Effector CD8-positive, alpha-beta T cell (primary cell): ENCODE measurements around the gene ECHS1.

Experiments
- DNase-seq: peaks from one replicate; lab custom pipeline; 2025; lab: John Stamatoyannopoulos, UW

The ECHS1 gene

DNA sequence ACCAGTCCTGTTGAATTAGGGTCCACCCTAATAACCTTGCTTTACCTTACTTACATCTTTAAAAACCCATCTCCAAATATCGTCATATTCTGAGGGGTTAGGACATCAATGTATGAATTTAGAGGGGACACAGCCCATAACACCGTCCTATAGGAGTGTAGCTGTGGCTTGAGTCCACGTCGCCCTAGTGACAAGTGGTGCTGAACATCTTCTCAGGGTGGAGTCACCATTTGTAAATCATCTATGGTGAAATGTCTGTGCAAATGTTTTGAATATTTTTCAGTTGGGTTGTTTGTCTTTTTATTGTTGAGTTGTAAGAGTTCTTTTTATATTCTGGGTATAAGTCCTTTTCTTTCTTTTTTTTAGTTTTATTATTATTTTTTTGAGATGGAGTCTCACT lies 31.2 kb downstream of the ECHS1 start:
- no peak for DNase-seq

DNA sequence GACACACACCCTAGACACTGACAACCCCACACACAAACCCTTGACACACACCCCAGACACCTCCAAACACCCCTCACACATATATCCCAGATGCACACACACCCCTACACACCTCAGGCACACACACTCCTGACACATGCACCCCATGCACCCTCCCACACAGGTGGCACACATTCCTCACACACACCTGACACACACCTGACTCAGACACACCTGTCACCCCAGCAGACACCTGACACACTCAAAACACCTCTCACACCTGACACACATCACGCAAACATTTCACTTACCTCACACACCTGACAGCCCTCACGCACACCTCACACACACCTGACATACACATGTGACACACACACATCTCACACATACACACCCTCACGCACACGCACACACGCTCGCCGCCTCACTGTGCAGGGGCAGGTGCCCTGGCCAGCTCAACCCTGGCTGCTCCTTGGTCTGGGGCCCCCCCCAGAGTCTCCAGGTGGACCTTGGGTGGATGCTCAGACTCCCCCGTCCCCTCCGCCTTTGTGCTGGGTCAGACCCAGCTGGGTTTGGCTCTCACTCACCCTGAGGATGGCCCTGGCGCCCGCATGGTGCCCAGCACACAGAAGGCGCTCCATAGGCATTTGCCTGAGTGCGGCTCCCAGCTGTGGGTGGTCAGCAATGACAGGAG lies 33.3 kb downstream of the ECHS1 start:
- DNase-seq: no peak

DNA sequence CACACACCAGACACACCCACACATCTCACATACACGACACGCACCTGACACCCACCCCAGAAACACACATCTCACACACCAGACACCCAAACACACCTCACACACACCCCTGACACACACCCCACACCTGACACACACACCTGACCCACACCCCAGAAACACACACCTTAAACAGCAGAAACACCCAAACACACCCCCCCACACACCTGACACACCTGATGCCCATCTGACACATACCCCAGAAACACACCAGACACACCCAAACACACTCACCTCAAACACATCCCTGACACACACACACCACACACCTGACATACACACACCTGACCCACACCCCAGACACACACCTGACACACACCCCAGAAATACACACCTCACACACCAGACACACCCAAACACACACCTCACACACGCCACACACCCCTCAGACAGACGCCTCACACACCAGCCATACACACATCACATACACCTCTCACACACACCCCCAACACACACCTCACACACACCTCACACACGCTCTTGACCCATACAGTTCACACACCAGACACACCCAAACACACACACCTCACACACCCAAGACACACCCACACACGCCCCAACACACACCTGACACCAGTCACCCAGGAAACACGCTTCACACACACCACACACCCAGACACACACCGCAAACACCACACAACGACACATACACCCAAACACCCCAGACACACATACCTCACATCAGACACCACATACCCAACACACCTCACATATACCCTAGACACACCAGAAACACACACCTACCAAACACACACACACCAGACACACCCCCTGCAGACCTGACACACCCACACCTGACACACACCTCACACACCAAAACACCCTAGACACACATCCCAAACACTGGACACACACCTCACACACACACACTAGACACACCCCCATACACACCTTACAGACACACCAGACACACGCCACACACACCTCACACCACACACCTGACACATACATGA lies 34.8 kb downstream of the ECHS1 start:
- no peak for DNase-seq

DNA sequence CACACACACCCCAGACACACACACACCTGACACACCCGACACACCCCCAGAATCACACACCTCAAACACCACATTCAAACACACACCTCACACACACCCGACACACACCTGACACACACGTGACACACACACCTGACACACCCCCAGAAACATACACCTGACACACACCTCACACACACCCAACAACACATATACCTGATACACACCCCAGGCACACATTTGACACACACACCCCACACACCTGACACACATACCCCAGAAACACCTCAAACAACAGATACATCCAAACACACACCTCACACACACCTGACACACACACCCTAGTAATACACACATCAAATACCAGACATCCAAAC lies 35.8 kb downstream of the ECHS1 start:
- no peak for DNase-seq

DNA sequence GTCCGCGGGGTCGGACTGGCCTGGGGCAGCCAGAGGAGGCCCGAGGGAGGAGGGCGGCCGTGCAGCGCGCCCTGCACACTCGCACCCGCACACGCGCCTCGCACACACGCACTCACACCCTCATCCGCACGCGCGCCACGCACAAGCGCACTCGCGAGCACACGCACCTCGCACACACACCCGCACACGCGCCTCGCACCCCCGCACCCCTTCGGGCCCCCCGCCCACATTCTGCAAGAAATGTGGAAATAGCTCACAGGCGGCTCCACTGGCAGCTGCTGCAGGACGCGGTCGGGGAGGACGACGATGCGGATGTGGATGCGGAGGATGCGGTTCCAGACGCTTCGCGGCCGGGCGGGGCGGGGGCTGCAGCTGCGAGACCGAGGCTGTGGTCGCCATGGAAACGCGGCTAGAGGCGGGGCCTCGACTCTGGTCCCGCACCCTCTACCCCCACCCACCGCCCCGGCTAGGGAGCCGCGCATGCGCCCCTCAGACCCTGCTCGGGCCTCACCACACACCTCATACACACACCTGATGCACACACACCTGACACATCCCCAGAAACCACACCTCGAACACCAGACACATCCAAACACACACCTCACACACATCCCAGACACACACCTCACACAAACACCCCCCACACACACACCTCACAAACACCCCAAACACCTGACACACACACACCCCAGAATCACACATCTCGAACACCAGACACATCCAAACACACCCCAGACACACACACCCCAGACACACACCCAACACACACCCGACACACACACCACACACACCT lies 36.4 kb downstream of the ECHS1 start, which contains the start of gene CALY:
Gene CALY (minus strand): TSS at position 320 of the 793 bp plus-strand sequence. CDS start 7,907 bp downstream, outside the sequence.
- DNase-seq: peak; percentile 72

DNA sequence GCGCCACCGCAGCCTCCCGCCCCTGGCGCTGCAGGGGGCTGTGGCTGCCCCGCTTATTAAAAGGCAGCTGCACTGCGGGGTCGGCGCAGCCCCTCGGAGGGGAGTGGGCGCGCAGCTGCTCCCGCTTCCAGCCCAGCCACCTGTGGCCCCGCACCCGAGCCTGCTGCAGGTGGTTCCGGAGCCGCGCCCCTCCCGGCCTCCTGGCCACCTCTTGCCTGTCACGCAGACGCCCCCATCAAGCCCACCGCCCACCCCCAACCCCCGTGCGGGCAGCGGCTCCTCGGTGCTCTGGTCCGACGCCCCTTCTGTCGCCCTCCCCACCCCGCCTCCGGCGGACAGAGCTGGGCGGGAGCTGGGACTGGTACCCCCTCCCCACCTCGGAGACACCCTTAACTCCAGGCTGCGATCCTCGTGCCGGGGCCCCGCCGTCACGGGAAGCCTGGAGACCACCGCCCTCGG lies 37.0 kb downstream of the ECHS1 start:
- DNase-seq: no peak

DNA sequence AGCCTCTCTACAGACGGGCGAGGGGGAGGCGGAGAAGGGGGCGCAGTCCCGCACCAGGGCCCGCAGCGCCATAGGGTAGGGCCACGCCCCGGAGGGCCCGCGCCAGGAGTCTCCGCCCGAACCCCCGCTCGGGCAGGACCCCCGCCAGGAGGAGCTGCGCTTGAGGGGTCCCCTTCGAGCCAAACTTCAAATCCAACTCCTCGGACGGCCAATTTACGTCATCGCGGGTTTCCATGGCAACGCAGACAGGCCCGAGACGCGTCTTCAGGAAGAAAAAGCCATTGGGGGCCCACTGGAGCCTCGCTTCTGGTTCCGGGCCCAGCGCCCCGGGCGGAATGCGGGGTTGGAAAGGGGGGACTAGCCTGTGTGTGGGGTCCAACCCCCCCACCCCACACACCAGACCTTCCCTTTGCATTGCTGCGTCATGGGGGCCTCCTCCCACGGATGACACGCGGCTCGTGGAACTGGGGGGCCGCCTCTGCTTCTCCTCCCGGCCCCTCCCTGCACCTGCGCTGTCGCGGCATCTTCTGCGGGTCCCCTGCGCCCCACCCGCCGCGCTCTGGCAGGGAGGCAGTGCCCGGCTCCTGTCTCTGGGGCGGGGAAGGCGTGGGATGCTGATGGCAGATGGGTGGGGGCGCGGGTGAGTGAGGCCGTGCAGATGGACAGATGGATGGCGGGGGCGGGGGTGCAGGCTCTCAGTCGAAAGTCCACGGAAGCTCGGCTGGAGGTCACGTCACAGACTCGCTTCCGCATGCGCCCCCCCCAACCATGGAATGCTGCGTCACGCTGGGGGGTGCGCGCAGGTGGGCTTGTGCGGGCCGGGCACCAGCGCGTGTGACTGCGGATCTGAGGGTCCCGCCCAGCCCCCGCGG lies 37.7 kb downstream of the ECHS1 start:
- DNase-seq: peak; percentile 86

DNA sequence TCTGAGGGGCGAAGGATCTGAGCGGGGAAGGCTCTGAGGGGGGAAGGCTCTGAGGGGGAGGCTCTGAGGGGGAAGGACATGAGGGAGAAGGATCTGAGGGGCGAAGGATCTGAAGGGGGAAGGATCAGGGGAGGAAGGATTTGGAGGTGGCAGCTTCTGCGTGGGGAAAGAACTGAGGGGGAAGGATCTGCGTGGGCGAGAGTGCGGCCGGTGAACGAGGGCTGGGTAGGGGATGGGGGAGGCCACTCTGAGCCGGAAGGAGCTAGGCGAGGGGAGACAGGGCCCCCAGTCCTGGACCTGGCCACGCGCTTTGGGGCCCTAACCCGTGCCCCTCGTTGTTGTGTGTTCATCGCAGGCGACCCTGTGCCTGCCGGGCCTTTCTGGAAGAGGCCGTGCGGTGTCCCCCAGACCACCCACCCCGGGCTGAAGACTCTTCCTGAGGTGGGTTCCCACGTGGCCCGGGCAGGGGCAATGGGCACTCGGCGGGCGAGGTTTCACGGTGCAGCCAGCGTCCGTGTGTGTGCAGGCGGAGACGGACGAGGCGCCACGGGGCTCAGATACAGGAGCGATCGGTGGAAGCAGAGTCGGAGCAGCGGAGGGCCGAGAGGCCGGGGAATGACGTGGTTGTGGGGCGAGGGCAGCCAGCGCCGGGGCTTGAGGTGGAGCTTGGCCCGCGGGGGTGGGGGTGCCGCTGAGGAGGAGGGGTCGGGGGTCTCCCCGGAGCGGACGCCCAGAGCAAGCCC lies 38.5 kb downstream of the ECHS1 start:
- no peak for DNase-seq

DNA sequence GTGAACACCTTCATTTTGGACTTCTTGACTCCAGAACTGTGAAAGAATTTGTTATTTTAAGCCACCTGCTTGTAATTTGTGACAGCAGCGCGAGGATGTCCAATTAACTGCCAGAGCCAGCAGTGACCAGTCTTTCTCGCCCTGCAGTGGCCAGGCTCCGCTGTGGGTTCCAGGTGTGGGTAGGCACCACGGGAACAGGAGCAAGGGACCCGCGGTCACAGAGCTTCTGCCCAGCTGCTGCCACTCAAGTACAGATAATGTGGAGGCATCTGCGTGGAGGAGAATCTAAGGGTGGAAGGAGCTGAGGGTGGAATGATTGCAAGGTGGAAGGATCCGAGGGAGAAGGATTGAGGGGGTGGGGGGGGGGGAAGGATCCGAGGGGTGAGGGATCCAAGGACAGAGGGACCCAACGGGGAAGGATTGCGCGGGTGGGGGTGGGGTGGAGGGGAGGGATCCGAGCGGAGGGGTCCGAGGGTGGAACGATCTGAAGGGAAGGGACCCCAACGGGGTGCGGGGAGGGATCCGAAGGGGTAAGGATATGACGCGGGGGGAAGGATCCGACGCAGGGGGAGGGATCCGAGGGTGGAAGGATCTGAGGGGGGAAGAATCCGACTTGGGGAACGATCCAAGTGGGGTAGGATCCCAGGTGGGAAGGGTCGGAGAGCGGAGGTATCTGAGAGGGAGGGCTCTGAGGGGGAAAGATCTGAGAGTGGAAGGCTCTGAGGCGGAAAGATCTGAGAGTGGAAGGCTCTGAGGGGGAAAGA lies 40.0 kb downstream of the ECHS1 start:
- DNase-seq: no peak

DNA sequence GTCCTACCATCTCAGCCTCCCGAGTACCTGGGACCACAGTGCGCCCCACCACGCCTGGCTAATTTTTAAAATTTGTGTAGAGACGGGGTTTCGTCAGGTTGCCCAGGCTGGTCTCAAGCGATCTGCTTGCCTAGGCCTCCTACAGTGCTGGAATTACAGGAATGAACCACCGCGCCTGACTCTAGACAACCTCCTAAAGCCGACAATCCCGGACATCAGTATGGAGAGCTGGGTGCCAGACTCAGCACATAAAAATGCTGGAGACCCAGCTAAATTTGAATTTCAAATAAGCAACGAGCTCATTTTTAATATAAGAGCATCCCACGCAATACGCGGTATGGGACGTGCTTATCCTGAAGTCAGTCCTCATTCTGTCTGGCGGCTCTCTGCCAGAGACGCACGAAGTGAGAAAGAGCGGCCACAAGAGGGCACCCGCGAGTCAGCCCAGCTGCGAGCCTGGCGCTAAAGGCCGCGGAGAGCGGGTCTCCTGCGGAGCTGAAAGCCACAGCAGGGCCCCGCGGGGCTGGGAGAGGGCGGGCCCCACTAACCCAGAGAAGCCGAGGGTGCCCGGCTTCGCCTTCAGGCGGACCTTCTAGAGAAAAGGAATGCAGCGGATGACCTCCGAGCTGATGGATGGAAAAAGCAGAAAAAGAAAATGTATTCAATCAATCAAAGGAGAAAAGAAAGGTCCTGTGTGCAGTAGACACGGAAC lies 43.5 kb downstream of the ECHS1 start:
- DNase-seq: peak; percentile 78

DNA sequence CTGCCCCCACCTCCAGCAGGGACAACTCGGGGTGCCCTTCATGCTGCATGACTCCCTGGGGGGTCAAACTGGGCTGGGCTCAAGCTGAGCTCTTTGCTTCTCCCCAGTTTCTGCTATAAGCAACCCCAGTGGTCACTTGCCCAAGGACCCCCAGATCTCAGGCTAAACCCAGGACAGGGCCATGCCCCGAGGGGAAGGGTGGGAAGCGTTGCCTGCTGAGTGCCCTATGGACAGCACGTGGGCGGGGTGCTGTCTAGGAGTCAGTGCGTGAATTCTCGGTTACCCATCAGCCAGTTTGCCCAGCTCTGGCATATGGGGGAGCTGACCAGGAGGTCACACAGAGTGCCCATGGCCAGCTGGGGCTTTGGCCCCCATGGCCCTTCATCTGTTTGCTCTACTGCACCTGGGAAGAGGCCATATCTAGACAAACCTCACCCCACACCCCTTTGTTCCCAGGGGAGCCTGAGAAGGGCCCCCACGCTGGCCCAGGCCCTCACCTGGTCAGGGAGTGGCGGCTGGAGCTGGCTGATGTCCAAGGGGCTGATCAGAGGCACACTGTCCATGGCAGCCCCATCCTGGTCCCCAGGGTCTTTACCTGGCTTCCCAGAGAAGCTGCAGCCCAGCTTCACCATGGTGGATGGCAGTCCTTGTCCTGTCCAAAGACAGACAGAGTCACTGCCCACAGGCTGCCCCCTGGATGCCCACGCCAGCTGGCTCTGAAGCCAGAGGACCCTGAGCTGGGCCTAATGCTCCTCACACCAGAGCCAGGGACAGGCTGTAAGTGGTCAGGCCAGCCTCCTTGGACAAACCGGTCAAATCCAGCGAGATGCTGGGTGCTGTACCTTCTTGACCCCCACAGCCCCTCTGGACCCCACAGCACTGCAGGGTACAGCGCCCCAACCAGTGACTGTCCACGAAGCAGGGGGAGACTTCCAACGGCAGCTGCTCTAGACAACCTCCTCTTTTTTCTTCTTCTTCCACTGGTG lies 44.5 kb downstream of the ECHS1 start:
- DNase-seq: no peak

DNA sequence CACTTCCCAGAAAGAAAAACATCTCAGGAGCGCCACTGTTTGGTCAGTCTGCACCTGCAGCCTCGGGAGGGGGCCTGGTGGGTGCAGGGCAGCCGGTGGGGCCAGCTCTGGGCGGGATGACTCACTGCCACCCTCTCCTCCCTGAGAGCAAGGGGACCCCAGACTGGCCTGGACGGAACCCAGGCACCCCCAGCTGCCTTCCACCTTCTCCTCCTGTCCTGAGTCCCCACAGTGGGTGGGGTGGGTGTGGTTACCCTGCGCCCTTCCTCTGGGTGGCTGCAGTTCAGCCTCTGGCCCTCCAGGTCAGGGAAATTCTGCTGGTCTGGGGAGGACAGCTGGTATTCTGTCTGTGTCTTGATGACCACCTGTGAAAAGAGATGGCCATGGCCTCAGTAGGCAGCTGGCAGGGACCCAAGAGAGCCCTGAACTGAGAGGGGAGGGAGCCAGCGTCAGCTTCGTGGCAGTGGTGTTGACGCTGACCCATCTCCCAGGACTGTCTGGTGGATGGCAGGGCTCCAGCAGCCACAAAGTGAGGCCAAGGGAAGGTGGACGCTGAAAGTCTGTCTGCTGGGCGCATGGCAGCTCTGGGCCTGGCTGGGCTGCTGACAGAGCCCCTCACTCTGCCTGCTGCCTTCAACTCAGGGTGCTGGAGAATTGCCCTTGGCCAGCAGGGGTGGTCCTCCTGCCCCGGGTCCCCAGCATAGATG lies 45.4 kb downstream of the ECHS1 start:
- DNase-seq: no peak

DNA sequence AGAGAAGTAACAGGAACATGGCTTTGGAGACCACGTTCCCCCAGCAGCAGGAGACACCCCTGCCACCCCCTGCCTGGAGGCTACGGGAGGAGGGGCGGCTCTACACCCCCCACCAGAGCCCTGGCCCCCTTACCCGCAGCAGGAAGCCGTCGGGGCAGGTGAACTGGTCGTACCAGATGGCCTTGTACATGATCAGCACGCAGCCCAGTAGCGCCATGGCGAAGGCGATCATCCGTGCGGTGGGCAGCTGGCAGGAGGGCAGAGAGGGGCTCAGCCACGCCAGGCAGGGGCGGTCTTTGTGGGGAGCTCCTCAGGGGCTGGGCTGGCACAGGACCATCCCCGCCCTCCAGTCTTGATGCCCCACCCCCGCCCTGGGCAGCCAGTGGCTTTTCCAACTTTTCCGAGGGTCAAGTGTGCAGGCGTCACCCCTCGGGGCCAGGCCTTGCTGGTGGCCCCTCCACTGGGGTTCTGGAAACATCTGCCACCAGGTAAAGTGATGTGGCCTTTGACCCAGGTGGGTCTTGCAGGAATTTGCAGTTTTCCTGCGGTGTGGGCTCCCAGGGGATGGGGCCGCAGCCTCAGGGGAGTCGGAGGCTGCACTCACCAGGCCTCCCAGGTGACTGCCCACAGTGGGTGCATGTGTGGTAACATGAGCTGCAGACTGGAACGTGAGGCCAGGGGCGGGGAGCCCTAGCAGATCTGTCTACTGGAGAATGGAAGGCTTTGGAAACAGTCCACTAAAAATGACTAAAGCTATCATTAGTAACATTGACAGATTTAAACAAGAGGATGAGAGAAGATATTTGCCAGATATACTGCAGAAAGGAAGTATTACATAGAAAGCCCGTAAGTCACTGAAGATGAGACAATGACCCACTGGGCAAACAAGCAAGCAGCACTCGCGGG lies 46.2 kb downstream of the ECHS1 start:
- DNase-seq: no peak

DNA sequence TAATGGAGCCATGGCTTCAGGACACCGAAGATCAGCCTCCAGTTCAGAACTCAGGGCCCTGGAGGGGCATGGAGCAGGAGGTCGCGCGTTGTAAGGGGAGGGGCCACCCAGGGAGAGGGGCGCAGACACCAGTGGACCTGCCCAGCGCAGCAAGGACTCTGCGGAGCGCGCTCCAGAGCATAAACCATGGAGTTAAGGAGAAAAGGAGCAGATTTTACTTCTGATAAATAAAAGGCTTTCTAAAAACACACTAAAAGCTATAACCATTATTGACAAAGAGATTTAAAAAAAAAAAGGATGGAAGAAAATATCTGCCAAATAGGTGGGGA lies 47.0 kb downstream of the ECHS1 start:
- no peak for DNase-seq

DNA sequence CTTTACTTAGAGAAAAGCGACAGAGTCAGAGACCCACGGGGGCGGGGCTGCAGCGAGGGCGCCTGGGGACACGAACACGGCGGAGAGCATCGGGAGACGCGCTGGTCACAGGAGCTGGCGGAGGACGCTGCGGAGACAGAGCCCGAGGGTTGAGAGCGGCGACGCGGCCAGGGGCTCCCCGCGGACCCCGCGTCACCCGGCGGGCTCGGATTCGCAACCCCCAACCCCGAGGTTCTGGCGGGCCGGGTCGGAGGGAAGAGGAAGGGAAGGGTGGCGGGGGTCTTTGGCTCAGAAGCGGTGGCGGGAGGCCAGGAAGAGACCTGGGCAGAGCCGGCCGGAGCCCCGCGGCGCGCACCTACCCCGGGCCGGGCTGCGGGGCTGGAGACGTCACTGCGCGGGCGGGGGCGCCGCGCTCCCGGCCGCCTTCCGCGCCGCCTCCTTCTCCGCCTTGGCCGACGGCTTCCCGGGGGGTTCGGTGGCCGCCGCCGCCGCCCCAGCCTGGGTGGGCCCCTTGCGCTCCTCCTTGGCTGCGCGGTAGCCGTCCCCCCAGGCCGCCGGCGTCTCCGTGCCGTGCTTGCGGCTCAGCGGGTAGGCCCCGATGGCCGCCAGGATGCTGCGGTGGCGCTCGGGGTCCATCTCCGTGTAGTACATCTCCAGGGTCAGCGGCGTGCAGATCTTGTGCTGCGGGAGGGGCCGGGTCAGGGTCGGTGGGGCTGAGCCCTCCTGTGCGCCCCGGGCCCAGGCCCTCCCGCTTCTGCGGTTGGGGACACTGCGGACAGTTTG lies 47.5 kb downstream of the ECHS1 start:
- DNase-seq: no peak
